KOPT-K1 (cell line): Measurements from ENCODE around the gene SLC2A4.
A peak's percentile ranks its signal among the peaks of the same experiment; 100 is the strongest.

Source experiments
- H3K27ac ChIP-seq: fragments of 200-600 bp; sonication (generic); 2 replicates; pipeline ENCODE4 v1.5.1; 2016; ENCODE audit warnings: antibody characterized with exemption, mild to moderate bottlenecking, low read depth, low read length; ENCODE audit not compliant: poor library complexity, severe bottlenecking
- H3K36me3 ChIP-seq: fragments of 200-600 bp; sonication (generic); 2 replicates; pipeline ENCODE4 v1.5.1; 2017; ENCODE audit warnings: antibody characterized with exemption, mild to moderate bottlenecking, low read length, moderate library complexity; ENCODE audit not compliant: insufficient read depth
- H3K9me3 ChIP-seq: fragments of 200-600 bp; sonication (generic); 2 replicates; pipeline ENCODE4 v1.5.1; 2017; ENCODE audit warnings: antibody characterized with exemption, low read length, mild to moderate bottlenecking; ENCODE audit not compliant: insufficient read depth, poor library complexity, severe bottlenecking

The SLC2A4 gene

DNA sequence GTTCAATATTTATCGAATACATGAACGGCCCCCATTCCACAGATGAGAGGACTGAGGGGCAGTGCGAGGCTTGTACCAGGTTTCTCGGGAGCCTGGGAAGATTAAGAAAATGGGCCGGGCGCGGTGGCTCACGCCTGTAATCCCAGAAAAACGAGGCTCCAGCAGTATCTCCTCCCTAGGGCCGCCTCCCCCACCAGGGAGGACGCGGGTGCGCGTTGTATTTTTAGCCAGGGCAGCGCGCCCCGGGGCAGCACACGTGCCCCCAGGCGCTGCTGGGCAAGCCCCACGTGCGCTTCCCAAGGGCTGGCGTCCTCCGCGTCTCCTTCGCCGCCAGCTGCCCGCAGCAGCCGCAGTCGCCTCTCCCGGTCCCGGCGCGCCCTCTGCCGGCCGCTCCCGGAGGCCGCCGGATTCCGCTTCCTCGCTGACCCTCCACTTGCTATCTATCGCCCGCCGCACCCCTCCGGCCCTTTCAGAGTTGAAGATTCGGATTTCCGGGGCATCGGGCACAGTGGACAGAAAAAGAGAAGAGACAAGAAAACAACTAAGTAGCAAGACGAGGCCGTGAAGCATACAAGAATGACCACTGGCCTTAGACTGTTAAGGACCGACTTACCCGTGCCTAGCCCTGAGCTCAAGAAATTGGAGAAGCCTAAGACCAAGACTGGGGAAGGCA is 14.8 kb downstream of the SLC2A4 start:
- Histone ChIP-seq H3K9me3 (no peaks in the 10 kb centered on the region), H3K36me3 (no peaks in the 10 kb centered on the region), H3K27ac (no peak overlapping the region)

DNA sequence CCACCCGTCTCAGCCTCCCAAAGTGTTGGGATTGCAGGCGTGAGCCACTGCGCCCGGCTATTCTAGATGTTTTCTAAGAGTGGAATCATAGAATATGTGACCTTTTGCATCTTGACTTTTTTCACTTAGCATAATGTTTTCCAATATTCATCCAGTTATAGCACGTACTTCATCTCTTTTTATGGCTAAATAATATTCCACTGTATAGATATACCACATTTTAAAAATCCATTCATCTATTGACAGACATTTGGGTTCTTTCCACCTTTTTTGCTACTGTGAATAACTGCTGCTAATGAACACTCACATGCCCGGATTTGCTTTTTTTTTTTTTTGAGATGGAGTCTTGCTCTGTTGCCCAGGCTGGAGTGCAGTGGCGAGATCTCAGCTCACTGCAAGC is 22.7 kb downstream of the SLC2A4 start:
- no peaks in the 10 kb centered on the region for H3K9me3 ChIP-seq
- H3K36me3 ChIP-seq = peaks cover 2% of the 10 kb centered on the region
- no peak overlapping the region for H3K27ac ChIP-seq

- H3K27ac ChIP-seq = peak within 1 kb of the TSS; percentile 95
- no peaks in the 10 kb centered on the region for H3K9me3 ChIP-seq
- peaks cover 31% of the 10 kb centered on the region for H3K36me3 ChIP-seq
Observed at GRCh38 chr17:7306911-7307685, 25.6 kb downstream of the SLC2A4 start, which contains the start of gene EIF5A. Gene EIF5A (plus strand): TSS chr17:7307628. CDS start chr17:7309636, 2,008 bp downstream.

GRCh38 chr17:7307686-7308624 is 26.4 kb downstream of the SLC2A4 start:
- no peaks in the 10 kb centered on the region for H3K9me3 ChIP-seq
- H3K36me3 ChIP-seq = peaks cover 40% of the 10 kb centered on the region
- H3K27ac ChIP-seq = peak overlapping the region; percentile 95

DNA sequence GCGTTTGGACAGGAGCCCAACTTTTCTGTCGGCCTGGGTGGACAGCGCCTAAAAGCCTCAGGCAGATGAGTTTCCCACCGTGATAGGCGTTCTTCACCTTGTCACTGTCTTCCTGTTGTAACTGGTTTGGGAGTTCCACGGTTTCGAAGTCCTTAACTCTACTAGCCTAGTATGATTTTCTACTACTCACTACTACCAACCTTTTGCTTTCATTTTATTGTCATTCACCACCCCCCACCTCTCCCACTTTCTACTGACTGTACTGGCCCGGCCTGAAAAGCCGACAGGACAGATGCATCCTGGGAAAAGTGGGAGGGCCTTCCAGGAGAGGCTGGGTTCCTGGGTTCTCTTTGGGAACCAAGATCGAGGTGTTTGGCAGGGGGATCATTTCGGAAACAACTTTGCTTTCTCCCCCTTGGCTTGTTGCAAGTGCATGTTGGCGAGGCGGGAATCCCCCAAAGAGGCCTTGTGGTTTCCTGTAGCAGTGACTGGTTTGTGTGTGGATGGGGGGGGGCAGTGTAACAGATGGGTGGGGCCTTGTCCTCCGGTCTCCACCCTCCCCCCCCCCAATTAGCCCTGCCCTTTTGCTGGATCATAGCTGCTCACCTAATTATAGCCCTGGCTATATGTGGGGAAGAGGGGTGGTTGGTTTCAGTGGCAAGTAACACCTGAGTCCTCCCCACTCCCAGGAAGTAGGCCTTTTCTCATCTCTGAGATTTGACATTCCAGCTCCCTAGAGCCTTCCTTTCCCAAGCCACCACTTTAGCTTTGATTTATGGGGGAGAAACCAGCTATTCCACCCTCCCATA is 27.3 kb downstream of the SLC2A4 start:
- Histone ChIP-seq H3K27ac (peak overlapping the region; percentile 95), H3K36me3 (peaks cover 48% of the 10 kb centered on the region), H3K9me3 (no peaks in the 10 kb centered on the region)

DNA sequence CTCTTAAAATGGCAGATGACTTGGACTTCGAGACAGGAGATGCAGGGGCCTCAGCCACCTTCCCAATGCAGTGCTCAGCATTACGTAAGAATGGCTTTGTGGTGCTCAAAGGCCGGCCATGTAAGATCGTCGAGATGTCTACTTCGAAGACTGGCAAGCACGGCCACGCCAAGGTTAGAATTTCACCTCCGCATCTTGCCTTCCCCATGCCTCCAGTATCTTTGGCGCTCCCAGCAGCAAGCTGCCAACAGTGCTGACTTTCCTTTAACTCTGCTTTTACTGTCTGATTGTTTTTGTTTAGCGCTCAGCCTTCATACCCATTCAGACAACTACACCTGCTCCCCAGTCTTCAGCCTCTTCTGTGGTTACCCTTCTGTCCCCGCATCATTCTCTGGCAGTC is 28.1 kb downstream of the SLC2A4 start:
- Histone ChIP-seq H3K27ac (peak overlapping the region; percentile 95), H3K36me3 (peaks cover 52% of the 10 kb centered on the region), H3K9me3 (no peaks in the 10 kb centered on the region)

- Histone ChIP-seq H3K36me3 (peaks cover 57% of the 10 kb centered on the region), H3K9me3 (no peaks in the 10 kb centered on the region), H3K27ac (no peak overlapping the region)
Observed at GRCh38 chr17:7311110-7311705, 29.7 kb downstream of the SLC2A4 start.

- Histone ChIP-seq H3K27ac (no peak overlapping the region), H3K36me3 (peaks cover 67% of the 10 kb centered on the region)
Observed at GRCh38 chr17:7312432-7313087, 31.0 kb downstream of the SLC2A4 start.

GRCh38 chr17:7313088-7313889 is 31.8 kb downstream of the SLC2A4 start:
- peaks cover 74% of the 10 kb centered on the region for H3K36me3 ChIP-seq
- no peak overlapping the region for H3K27ac ChIP-seq
- no peaks in the 10 kb centered on the region for H3K9me3 ChIP-seq

More at GRCh38 chr17:7312432-7313087, 31.0 kb downstream of the SLC2A4 start:
- H3K9me3 ChIP-seq = no peaks in the 10 kb centered on the region

DNA sequence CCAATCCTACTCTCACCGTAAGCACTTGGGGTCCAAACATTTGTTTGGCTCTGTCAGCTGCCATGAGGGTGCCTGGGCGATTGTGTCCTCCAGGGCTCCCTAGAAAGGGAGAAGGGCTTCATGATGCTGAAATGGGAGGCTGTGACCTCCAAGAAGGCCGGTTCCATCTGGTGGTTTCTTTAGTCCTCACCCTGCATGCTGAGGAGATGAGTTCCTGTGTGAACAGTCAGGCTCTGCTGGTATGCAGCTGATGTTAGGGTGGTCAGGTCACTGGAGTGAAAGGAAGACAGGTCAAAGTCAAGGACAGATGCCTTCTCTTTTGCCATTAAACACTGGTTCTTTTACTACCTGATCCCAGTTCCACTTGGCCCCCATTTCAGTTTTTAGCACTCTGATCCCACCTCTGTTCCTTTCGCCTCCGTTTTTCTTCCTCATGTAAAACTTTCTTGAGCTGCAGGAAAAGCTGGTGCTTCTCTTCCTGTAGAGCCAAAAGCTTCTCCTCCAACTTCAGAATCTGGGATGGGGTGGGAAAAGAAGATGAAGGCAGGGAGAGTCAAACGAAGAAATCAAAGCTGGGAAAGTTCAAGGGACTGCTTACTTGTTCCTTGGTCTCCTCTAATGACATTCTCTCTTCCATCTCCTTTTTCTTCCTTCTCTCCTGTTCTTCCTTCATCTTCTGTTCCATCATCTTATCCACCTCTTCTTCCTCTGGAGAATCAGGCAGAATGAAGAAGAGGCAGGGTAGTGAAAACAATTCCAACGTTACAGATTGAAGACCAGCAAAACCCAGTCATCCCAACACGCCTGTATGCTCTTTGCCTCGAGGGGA is 32.6 kb downstream of the SLC2A4 start:
- Histone ChIP-seq H3K27ac (peak overlapping the region; percentile 78), H3K9me3 (no peaks in the 10 kb centered on the region), H3K36me3 (peaks cover 81% of the 10 kb centered on the region)

DNA sequence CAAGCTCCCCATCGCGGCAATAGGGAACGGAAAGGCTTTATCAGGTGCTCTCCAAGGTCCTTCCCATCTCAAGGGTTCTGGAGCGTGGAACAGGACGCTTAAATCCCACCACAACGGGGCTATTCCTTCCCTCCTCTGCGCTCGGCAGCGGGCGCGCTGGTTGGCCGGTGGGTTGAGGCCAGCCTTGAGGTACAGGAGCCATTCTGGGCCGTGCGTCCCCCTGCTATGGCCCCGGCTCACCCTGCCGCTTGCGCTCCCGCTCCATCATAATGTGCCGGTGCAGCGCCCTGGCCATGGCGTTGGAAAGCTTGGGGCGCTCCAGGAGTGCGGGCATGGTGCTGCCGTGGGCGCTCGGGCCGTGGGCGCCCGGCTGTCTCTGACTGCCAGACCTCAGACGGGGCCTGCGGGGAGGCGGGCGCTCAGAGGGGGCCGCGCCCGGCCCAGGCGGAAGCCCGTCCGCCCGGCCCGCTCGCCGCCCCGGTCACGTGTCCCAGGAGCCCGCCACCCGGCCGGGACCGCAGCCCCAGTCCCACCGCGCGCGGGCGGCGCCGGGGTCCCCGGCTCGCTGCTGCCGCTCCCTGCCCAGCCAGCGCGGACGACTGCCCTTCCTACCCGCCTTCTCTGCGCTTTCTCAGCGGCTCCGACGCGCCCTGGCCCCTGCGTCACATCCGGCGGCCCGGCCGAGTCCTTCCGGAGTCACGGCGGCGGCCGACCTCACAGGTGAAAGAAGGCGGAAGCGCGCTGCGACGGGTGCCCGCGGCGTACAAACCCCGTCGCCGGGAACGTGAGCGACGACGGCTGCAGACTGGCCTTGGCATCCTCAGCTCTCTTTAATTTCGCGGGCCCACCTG is 33.4 kb downstream of the SLC2A4 start, which contains the start of gene GPS2:
Gene GPS2, minus strand, starts transcription at position 642 of the 851 bp plus-strand sequence. Its CDS starts 308 bp downstream, at position 334.
- H3K36me3 ChIP-seq = peaks cover 73% of the 10 kb centered on the region
- peak within 1 kb of the TSS; percentile 78 for H3K27ac ChIP-seq
- H3K9me3 ChIP-seq = no peaks in the 10 kb centered on the region
